ENCODE data around the gene MYRIP.

- TF ChIP-seq CTCF (IDR thresholded peaks at IDR 0.05 in 2 of 3, conservative IDR thresholded peaks at IDR 0.05 in 1 of 3; ENCODE audit: borderline replicate concordance in 1 of 3, insufficient read depth in 1 of 3, low read depth in 2 of 3, low read length in 2 of 3) (no peak), POLR2A (IDR thresholded peaks at IDR 0.05; ENCODE audit: borderline replicate concordance, extremely low read depth, insufficient read depth, insufficient read length) (no peak), MAX (IDR thresholded peaks at IDR 0.05) (no peak), REST (IDR thresholded peaks at IDR 0.05; ENCODE audit: low read depth) (no peak), EZH2 (IDR thresholded peaks at IDR 0.05) (no peak), RAD21 (IDR thresholded peaks at IDR 0.05; ENCODE audit: low read depth) (no peak), SIN3A (IDR thresholded peaks at IDR 0.05; ENCODE audit: low read depth) (no peak)
Observed at GRCh38 chr3:40160933-40161332, 351.5 kb downstream of the MYRIP start.

Measured in HCT116 (cell line).